Activated naive CD8-positive, alpha-beta T cell treated with anti-CD3 and anti-CD28 coated beads, Interleukin-2, amount 10 ng/mL, durations not matched to agents 7 days and 5 days (primary cell): ENCODE results near the gene BCAS2. TPM values are rescaled to one million over a fixed set of nuclear protein-coding genes. Genes with fewer than 3 reads are reported as not detected.

Experiments
- ATAC-seq: fragments of 150-1000 bp; cut with Tn5 transposase; one replicate; pipeline ENCODE4 v1.10.0; 2021; ENCODE audit warnings: low read depth, moderate library complexity
- POLR2A ChIA-PET: fragments of 350-600 bp; sonication (Branson Sonifier 250); formaldehyde crosslinking; loops from one replicate; lab custom pipeline; 2021; ENCODE audit warnings: antibody characterized with exemption; lab: Charles Lee
- DNase-seq: peaks from one replicate; pipeline ENCODE4 v3.0.0; 2021
- H3K27ac Mint-ChIP-seq: one replicate; pipeline ENCODE4 v1.8.0; 2022; ENCODE audit warnings: mild to moderate bottlenecking, mixed read lengths
- H3K27me3 Mint-ChIP-seq: one replicate; pipeline ENCODE4 v1.8.0; 2022; ENCODE audit warnings: mild to moderate bottlenecking, moderate library complexity, mixed read lengths
- H3K36me3 Mint-ChIP-seq: one replicate; pipeline ENCODE4 v1.8.0; 2021; ENCODE audit warnings: mild to moderate bottlenecking, mixed read lengths
- H3K4me1 Mint-ChIP-seq: one replicate; pipeline ENCODE4 v1.8.0; 2021; ENCODE audit warnings: mixed read lengths
- H3K4me3 Mint-ChIP-seq: one replicate; pipeline ENCODE4 v1.8.0; 2022; ENCODE audit warnings: mild to moderate bottlenecking, moderate library complexity, mixed read lengths
- H3K9me3 Mint-ChIP-seq: one replicate; pipeline ENCODE4 v1.8.0; 2021; ENCODE audit warnings: mixed read lengths
- total RNA-seq, 2 experiments: library from RNA; stranded (reverse); gene quantifications; one replicate each; pipeline ENCODE4 v1.2.3, GENCODE V29; 2021

Gene BCAS2
- 10 to 100 TPM; 38.4 to 39.5 TPM for total RNA-seq

DNA sequence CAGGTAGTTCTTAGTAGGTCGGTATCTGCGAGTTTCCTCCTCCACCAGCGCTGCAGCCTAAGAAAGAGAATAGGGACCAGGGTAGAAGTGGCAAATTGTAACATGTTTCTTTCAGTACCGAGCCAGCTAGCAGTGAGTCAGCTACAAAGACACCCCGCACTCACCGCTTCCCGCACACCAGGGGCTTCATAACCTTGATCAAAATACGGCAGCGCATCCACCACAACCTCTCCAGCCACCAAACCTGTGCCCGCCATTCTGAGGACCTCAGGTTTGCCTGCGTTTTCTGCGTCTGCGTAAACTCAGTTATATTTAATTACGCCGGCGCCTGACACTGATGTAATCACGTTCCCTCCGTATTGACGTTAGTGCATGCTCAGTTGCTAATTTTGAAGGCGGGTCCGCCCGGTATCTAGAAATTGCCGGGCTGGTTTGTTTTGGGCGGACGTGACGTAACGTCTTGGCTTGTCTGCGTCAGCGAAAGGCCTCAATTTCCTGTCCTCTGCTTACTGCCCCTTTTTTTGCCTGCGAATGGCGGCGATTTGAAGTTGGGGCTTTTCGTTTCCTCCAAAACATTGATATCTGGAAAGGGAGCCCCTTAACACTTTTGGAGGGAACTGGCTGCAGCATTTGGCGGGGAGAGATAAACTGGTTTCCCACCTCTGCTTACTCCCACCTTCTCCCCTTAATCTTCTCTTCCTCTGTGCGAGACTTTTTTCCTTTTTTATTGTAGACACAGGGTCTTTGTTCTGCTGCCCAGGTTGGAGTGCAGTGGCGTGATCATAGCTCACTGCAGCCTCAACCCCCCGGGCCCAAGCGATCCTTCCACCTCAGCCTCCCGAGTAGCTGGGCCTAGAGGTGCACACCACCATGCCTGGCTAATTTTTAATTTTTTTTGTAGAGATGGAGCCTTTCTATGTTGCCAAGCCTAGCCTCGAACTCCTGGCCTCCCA, at the start of gene BCAS2:
BCAS2 (minus strand) TSS at position 281 of the 953 bp plus-strand sequence; CDS start at position 257, 24 bp downstream.
- H3K27ac Mint-ChIP-seq = peak within 1 kb of the TSS; percentile 98
- peaks cover 1% of the 10 kb centered on the region for H3K9me3 Mint-ChIP-seq
- peaks cover 18% of the 10 kb centered on the region for H3K4me1 Mint-ChIP-seq
- DNase-seq (peak; percentile 87), ATAC-seq (peak; percentile 99)
- peaks cover 3% of the 10 kb centered on the region for H3K27me3 Mint-ChIP-seq
- POLR2A ChIA-PET = interaction anchor here (0.7 to 1.8 kb wide), 3 partner anchors 70 to 135 kb away, joined by 3 to 9 read pairs (median 6); partner anchors contain the start of genes DENND2C, NRAS and TRIM33
- peak within 1 kb of the TSS; percentile 99 for H3K4me3 Mint-ChIP-seq
- peaks cover 3% of the 10 kb centered on the region for H3K36me3 Mint-ChIP-seq

GRCh38 chr1:114627107-114627506, 45.7 kb upstream of the BCAS2 start:
- peaks cover 2% of the 10 kb centered on the region for H3K9me3 Mint-ChIP-seq
- H3K36me3 Mint-ChIP-seq = no peaks in the 10 kb centered on the region
- no peak for ATAC-seq
- POLR2A ChIA-PET = no interaction called here
- no peak for DNase-seq
- no peaks in the 10 kb centered on the region for H3K4me1 Mint-ChIP-seq
- no peak overlapping the region for H3K27ac Mint-ChIP-seq
- peaks cover 17% of the 10 kb centered on the region for H3K27me3 Mint-ChIP-seq
- H3K4me3 Mint-ChIP-seq = no peak overlapping the region

DNA sequence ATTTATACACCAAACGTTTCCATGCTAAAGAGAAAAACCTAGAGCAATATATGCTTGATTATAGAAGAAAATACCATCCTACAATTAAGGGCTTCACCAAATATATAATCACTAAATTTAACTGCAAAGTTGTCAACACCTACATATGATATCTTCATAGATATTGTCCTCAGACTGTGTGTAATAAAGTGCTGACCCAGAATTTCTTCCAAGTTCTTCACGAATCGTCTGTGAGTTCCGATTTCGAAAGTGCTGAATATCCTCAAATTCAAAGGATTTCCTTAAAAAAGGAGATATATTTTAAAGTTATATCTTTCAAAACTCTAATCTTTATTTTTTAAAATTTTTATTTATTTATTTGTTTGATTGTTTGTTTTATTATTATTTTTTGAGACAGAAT, 41.9 kb upstream of the BCAS2 start:
- no peaks in the 10 kb centered on the region for H3K36me3 Mint-ChIP-seq
- POLR2A ChIA-PET = no interaction called here
- no peak overlapping the region for H3K27ac Mint-ChIP-seq
- H3K9me3 Mint-ChIP-seq = no peaks in the 10 kb centered on the region
- no peaks in the 10 kb centered on the region for H3K4me1 Mint-ChIP-seq
- peaks cover 15% of the 10 kb centered on the region for H3K27me3 Mint-ChIP-seq
- ATAC-seq (no peak), DNase-seq (no peak)
- no peak overlapping the region for H3K4me3 Mint-ChIP-seq

DNA sequence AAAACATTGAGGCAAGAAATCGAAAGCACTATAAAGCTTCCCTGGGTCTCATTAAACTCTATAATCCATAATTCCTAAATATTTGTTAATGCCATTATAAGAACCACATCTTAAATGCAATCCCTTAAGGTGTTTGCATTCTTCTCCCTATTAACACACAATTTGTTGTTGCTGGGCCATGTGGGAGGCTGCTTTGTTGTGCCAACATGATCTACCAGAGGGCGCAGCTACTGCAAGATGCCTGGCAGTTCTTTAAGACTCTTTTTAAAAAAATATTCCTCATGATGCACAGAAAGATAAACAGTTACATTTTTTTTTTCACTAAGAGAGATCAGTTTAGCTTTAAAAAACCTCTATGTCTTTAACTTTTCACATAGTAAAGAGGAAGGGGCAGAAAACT, 39.0 kb upstream of the BCAS2 start:
- POLR2A ChIA-PET = no interaction called here
- no peak for DNase-seq
- Mint-ChIP-seq H3K9me3 (no peaks in the 10 kb centered on the region), H3K4me1 (no peaks in the 10 kb centered on the region), H3K4me3 (no peak overlapping the region), H3K27ac (no peak overlapping the region), H3K27me3 (peaks cover 19% of the 10 kb centered on the region), H3K36me3 (no peaks in the 10 kb centered on the region)
- no peak for ATAC-seq

GRCh38 chr1:114618606-114619005, 37.2 kb upstream of the BCAS2 start:
- Mint-ChIP-seq H3K9me3 (no peaks in the 10 kb centered on the region), H3K36me3 (no peaks in the 10 kb centered on the region)

GRCh38 chr1:114610546-114611245, 29.3 kb upstream of the BCAS2 start:
- DNase-seq (no peak), ATAC-seq (no peak)
- POLR2A ChIA-PET = no interaction called here
- Mint-ChIP-seq H3K9me3 (no peaks in the 10 kb centered on the region), H3K4me3 (no peak overlapping the region), H3K27ac (no peak overlapping the region), H3K27me3 (peaks cover 3% of the 10 kb centered on the region), H3K36me3 (no peaks in the 10 kb centered on the region), H3K4me1 (no peaks in the 10 kb centered on the region)

More at GRCh38 chr1:114618606-114619005, 37.2 kb upstream of the BCAS2 start:
- H3K4me1 Mint-ChIP-seq = no peaks in the 10 kb centered on the region
- POLR2A ChIA-PET = no interaction called here
- no peak overlapping the region for H3K27ac Mint-ChIP-seq
- H3K4me3 Mint-ChIP-seq = no peak overlapping the region
- ATAC-seq (no peak), DNase-seq (no peak)
- H3K27me3 Mint-ChIP-seq = peaks cover 19% of the 10 kb centered on the region

DNA sequence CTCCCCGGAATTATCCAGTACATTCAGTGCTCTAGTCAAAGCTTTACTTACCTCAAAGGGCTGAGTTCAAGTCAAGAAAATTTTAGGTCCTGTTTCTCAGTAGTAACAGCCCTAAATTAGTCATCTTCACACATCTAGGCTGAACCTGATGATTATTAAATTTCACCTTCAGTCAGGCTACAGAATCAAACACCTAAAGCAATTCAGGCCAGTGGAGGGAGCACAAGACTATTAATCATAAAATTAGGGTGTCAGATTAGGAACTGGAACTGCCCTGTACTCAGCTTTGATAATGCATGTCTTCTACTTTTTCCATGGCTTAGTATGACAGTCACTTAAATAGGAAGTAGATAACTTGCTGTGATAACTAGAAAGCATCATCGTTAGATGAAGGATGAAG, 28.4 kb upstream of the BCAS2 start:
- Mint-ChIP-seq H3K27me3 (peaks cover 7% of the 10 kb centered on the region), H3K36me3 (no peaks in the 10 kb centered on the region), H3K4me3 (no peak overlapping the region), H3K9me3 (no peaks in the 10 kb centered on the region), H3K4me1 (no peaks in the 10 kb centered on the region), H3K27ac (no peak overlapping the region)
- no peak for ATAC-seq
- no peak for DNase-seq
- POLR2A ChIA-PET = no interaction called here

DNA sequence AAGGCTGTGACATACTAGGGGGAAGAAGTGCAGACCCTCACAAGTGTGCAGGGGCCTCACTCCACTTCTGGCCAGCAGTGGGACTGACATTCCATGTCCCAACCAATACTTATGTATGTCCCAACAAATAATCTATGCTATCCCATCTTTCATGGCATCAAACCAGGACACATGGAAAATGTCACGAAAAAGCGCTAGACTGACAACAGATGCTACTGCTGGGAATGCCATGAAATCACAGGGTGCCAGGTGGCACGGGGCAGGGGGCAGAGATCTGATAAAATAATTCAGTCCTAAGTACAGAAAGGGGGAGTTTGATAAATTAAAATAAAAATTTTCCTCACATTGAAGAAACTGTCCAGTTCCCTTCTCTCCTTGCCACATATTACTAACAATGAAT, 27.6 kb upstream of the BCAS2 start:
- no peaks in the 10 kb centered on the region for H3K36me3 Mint-ChIP-seq
- no peak overlapping the region for H3K27ac Mint-ChIP-seq
- H3K27me3 Mint-ChIP-seq = peaks cover 13% of the 10 kb centered on the region
- H3K9me3 Mint-ChIP-seq = no peaks in the 10 kb centered on the region
- H3K4me3 Mint-ChIP-seq = no peak overlapping the region
- DNase-seq (no peak), ATAC-seq (no peak)
- POLR2A ChIA-PET = no interaction called here
- no peaks in the 10 kb centered on the region for H3K4me1 Mint-ChIP-seq

DNA sequence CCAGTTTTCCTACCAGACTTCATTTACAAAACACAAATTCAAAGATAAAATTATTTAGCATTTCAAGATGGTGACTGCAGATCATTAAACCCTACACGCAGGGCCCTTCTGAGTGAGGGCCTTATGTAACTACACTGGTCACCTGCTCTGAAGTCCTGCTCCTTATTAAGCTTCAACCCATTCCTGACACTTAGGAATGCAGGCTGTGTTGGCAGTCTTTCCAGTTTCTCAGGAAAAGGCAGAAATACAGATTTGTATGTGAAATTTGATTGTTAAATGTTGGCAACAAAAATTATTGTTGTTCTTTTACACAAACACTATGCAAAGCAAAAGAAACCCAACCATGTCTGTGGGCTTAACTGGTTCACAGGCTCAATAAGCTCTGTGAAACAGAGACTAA, 25.8 kb upstream of the BCAS2 start:
- POLR2A ChIA-PET = interaction anchor here (0.6 kb wide), 1 partner anchor 44 kb away, joined by 4 read pairs; no protein-coding TSS in a partner anchor
- H3K36me3 Mint-ChIP-seq = no peaks in the 10 kb centered on the region
- no peaks in the 10 kb centered on the region for H3K9me3 Mint-ChIP-seq
- no peak overlapping the region for H3K4me3 Mint-ChIP-seq
- H3K27ac Mint-ChIP-seq = no peak overlapping the region
- H3K27me3 Mint-ChIP-seq = peaks cover 13% of the 10 kb centered on the region
- ATAC-seq = no peak
- DNase-seq = no peak
- no peaks in the 10 kb centered on the region for H3K4me1 Mint-ChIP-seq

DNA sequence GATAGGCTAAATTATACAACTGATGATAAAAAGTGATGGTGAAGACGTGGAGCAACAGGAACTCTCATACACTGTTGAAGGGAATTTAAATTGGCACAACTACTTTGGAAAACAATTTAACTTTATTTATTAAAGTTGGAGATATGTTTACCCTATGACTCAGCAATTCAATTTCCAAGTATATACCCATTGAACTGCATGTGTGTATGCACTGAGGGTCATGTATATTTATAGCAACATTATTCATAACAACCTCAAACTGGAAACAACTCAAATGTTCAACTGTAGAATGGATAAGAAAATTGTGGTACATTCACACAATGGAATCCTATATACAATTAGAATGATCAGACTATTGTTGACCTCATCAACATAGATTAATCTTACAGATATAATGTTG, 16.5 kb upstream of the BCAS2 start:
- Mint-ChIP-seq H3K4me1 (peaks cover 2% of the 10 kb centered on the region), H3K4me3 (no peak overlapping the region), H3K27ac (no peak overlapping the region), H3K36me3 (no peaks in the 10 kb centered on the region), H3K27me3 (peaks cover 1% of the 10 kb centered on the region), H3K9me3 (no peaks in the 10 kb centered on the region)
- no peak for DNase-seq
- POLR2A ChIA-PET = no interaction called here
- ATAC-seq = no peak

GRCh38 chr1:114595602-114596001, 14.2 kb upstream of the BCAS2 start:
- Mint-ChIP-seq H3K4me1 (peaks cover 2% of the 10 kb centered on the region), H3K36me3 (no peaks in the 10 kb centered on the region), H3K9me3 (no peaks in the 10 kb centered on the region), H3K27ac (no peak overlapping the region), H3K27me3 (peaks cover 4% of the 10 kb centered on the region), H3K4me3 (no peak overlapping the region)
- DNase-seq = no peak
- ATAC-seq = no peak
- POLR2A ChIA-PET = no interaction called here

DNA sequence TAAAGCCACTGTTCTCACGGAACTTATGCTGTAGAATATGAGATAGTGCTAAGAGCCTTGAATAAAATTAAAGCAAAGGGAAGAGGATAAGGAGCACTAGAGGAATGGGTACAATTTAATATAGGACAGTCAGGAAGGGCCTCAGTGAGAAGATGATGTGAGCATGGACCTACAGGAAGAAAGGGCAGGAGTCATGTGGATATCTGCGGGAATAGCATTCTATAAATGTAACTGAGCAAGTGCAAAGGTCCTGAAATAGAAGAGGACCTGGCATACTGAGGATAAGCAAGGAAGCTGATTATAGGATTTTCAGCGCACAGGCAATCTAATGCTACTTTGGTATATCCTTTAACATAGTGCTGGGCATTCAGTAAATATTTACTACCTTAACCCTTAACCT, 12.6 kb upstream of the BCAS2 start:
- Mint-ChIP-seq H3K9me3 (no peaks in the 10 kb centered on the region), H3K27me3 (peaks cover 4% of the 10 kb centered on the region), H3K36me3 (no peaks in the 10 kb centered on the region), H3K27ac (no peak overlapping the region), H3K4me1 (peaks cover 2% of the 10 kb centered on the region), H3K4me3 (no peak overlapping the region)
- ATAC-seq = no peak
- no peak for DNase-seq
- POLR2A ChIA-PET = no interaction called here

DNA sequence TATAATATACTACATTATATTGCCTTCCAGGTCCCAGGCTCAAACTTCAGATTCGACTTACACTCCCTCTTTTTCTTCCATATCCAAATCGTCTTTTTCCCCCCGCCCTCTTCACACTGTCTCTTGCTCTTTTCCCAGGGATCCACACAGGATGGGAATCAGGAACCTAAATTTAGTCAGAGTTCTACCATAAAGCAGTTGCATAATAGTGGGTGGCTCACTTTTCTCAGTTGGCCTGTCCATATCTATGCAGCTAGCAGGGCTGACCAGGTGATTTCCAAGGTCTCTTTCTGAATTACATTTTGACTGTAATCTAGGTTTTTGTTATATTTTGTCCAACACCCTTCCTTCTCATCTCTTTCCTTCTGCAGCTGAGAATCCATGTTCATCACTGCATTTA, 7.7 kb upstream of the BCAS2 start:
- H3K36me3 Mint-ChIP-seq = no peaks in the 10 kb centered on the region
- H3K4me3 Mint-ChIP-seq = no peak overlapping the region
- ATAC-seq (no peak), DNase-seq (no peak)
- H3K27me3 Mint-ChIP-seq = peaks cover 6% of the 10 kb centered on the region
- H3K4me1 Mint-ChIP-seq = no peaks in the 10 kb centered on the region
- POLR2A ChIA-PET = no interaction called here
- no peaks in the 10 kb centered on the region for H3K9me3 Mint-ChIP-seq
- H3K27ac Mint-ChIP-seq = no peak overlapping the region
